HCT116 (cell line): ENCODE results near the gene SNX9. TPM values are rescaled to one million over a fixed set of nuclear protein-coding genes. Genes with fewer than 3 reads are reported as not detected.

Experiments
- ATAC-seq: fragments of 200-7000 bp; cut with Tn5 transposase; 2 replicates; pipeline ENCODE4 v1.9.1; 2020; ENCODE audit warnings: mild to moderate bottlenecking, moderate library complexity
- BruUV-seq: library from RNA; stranded (reverse); fragments of 400-500 nt; replicated peaks from 2 replicates; lab custom pipeline; 2021; lab: Mats Ljungman, UMichigan
- CTCF ChIA-PET: fragments of 300-600 bp; sonication (Branson Sonifier 250); formaldehyde crosslinking; loops from one replicate; lab custom pipeline; 2021; ENCODE audit warnings: antibody characterized with exemption; lab: Charles Lee
- POLR2A ChIA-PET: fragments of 300-600, 350-600 bp; sonication (Branson Sonifier 250); formaldehyde crosslinking; loops from one replicate; lab custom pipeline; 2021; ENCODE audit warnings: antibody characterized with exemption; lab: Charles Lee
- RAD21 ChIA-PET, 2 experiments: fragments of 300-600 bp; sonication (Branson Sonifier 250); formaldehyde crosslinking; loops; one replicate each; lab custom pipeline; 2023; ENCODE audit warnings: low total read pairs in 2 of 2; ENCODE audit not compliant: uncharacterized antibody in 2 of 2, unreplicated experiment in 2 of 2, low non-redundant PET in 1 of 2; lab: Charles Lee
- DNase-seq: peaks from one replicate; pipeline ENCODE4 v3.0.0-alpha.2; 2010; ENCODE audit warnings: low read depth, low spot score
- H2AFZ ChIP-seq: fragments of 200-600 bp; shearing (Covaris generic), sonication (generic); 2 replicates; pipeline ENCODE4 v1.6.1; 2017; ENCODE audit warnings: low read depth, mixed run types, mixed read lengths, antibody characterized with exemption, low read length; ENCODE audit not compliant: poor library complexity, severe bottlenecking
- H3K27ac ChIP-seq: 2 replicates; pipeline ENCODE4 v1.5.1; 2012; ENCODE audit warnings: low read depth, low read length
- H3K27me3 ChIP-seq: fragments of 200-600 bp; sonication (generic); 2 replicates; pipeline ENCODE4 v1.6.1; 2016; ENCODE audit warnings: mixed run types, low read length, mixed read lengths; ENCODE audit not compliant: insufficient read depth
- H3K36me3 ChIP-seq, 2 experiments: fragments of 200-500 bp in 1 of 2; fragments of 200-600 bp in 1 of 2; sonication (Bioruptor generic) in 1 of 2; sonication (generic) in 1 of 2; 2 replicates each; pipeline versions ENCODE4 v1.5.1 to v1.6.1; 2014 to 2016; ENCODE audit warnings: low read length in 2 of 2, inconsistent platforms in 1 of 2, mixed read lengths in 1 of 2, mixed run types in 1 of 2; ENCODE audit not compliant: insufficient read depth in 2 of 2, control insufficient read depth in 1 of 2
- H3K4me1 ChIP-seq, 2 experiments: fragments of 200-600 bp in 1 of 2; sonication (generic) in 1 of 2; 2 replicates each; pipeline versions ENCODE4 v1.5.1 to v1.6.1; 2012 to 2017; ENCODE audit warnings: low read length in 2 of 2, inconsistent platforms in 1 of 2, mild to moderate bottlenecking in 1 of 2, mixed read lengths in 1 of 2, mixed run types in 1 of 2, moderate library complexity in 1 of 2; ENCODE audit not compliant: insufficient read depth in 2 of 2, control insufficient read depth in 1 of 2
- H3K4me2 ChIP-seq: fragments of 200-600 bp; sonication (generic); 2 replicates; pipeline ENCODE4 v1.6.1; 2017; ENCODE audit warnings: mixed run types, low read length, mixed read lengths
- H3K4me3 ChIP-seq, 2 experiments: fragments of 200-600 bp in 1 of 2; sonication (generic) in 1 of 2; replicated peaks in 1 of 2; 2 replicates each; pipeline ENCODE4 v1.5.1; 2011 to 2016; ENCODE audit warnings: low read length in 2 of 2, control low read depth in 1 of 2, low read depth in 1 of 2, mild to moderate bottlenecking in 1 of 2, mixed read lengths in 1 of 2, mixed run types in 1 of 2
- H3K79me2 ChIP-seq: fragments of 200-600 bp; sonication (generic); 2 replicates; pipeline ENCODE4 v1.6.1; 2017; ENCODE audit warnings: mild to moderate bottlenecking, mixed run types, low read length, moderate library complexity, mixed read lengths; ENCODE audit not compliant: insufficient read depth
- H3K9ac ChIP-seq: fragments of 200-600 bp; sonication (generic); 2 replicates; pipeline ENCODE4 v1.6.1; 2016; ENCODE audit warnings: low read length, mixed read lengths
- H3K9me2 ChIP-seq: fragments of 200-600 bp; sonication (generic), shearing (Covaris generic); 2 replicates; pipeline ENCODE4 v1.6.1; 2017; ENCODE audit warnings: mixed run types, mild to moderate bottlenecking, moderate library complexity; ENCODE audit not compliant: insufficient read depth
- H3K9me3 ChIP-seq, 2 experiments: fragments of 200-500 bp in 1 of 2; fragments of 200-600 bp in 1 of 2; sonication (Bioruptor generic) in 1 of 2; sonication (generic) in 1 of 2; 2 replicates each; pipeline ENCODE4 v1.6.1; 2014 to 2017; ENCODE audit warnings: low read length in 2 of 2, mixed read lengths in 2 of 2, inconsistent platforms in 1 of 2, low read depth in 1 of 2, mild to moderate bottlenecking in 1 of 2, mixed run types in 1 of 2, moderate library complexity in 1 of 2; ENCODE audit not compliant: control insufficient read depth in 1 of 2, insufficient read depth in 1 of 2
- H4K20me1 ChIP-seq: fragments of 200-600 bp; sonication (generic), shearing (Covaris generic); 2 replicates; pipeline ENCODE4 v1.6.1; 2017; ENCODE audit warnings: mixed run types, mild to moderate bottlenecking, moderate library complexity; ENCODE audit not compliant: insufficient read depth
- CEBPB ChIP-seq: IDR thresholded peaks from 2 replicates; pipeline ENCODE4 v1.6.1; 2012; ENCODE audit warnings: low read depth
- EZH2phosphoT487 ChIP-seq: fragments of 200-600 bp; IDR thresholded peaks from 2 replicates; pipeline ENCODE4 v1.6.1; 2018; ENCODE audit warnings: antibody characterized with exemption, borderline replicate concordance
- JUND ChIP-seq: IDR thresholded peaks from 2 replicates; pipeline ENCODE4 v1.6.1; 2012
- YY1 ChIP-seq: IDR thresholded peaks from 2 replicates; pipeline ENCODE4 v1.6.1; 2011; ENCODE audit warnings: low read length, low read depth, moderate library complexity, mild to moderate bottlenecking; ENCODE audit not compliant: insufficient replicate concordance; ENCODE audit errors: extremely low read depth
- ZNF274 ChIP-seq: fragments of 200-500 bp; sonication (Bioruptor generic); IDR thresholded peaks from 2 replicates; pipeline ENCODE4 v1.6.1; 2014; ENCODE audit warnings: mild to moderate bottlenecking, low read depth, low read length, inconsistent platforms
- intact Hi-C: fragments of 100-400 bp; cut with micrococcal nuclease; formaldehyde crosslinking; loops from 2 replicates; pipeline ENCODE4 v1.10.0; 2022
- total RNA-seq: library from RNA; stranded (reverse); gene quantifications from one replicate; pipeline ENCODE4 v1.2.1, GENCODE V29; 2021; ENCODE audit not compliant: unreplicated experiment
- TF ChIP-seq, protein P1 (sequence below), 3 experiments: fragments of 200-600 bp in 1 of 3; sonication (generic) in 1 of 3; IDR thresholded peaks in 2 of 3; conservative IDR thresholded peaks in 1 of 3; 2 replicates each; pipeline ENCODE4 v1.5.1; 2012 to 2017; ENCODE audit warnings: low read depth in 2 of 3, low read length in 2 of 3, antibody characterized with exemption in 1 of 3, borderline replicate concordance in 1 of 3, control low read depth in 1 of 3, mild to moderate bottlenecking in 1 of 3, mixed read lengths in 1 of 3, mixed run types in 1 of 3, moderate library complexity in 1 of 3; ENCODE audit not compliant: insufficient read depth in 1 of 3
- TF ChIP-seq, protein P2 (sequence below): IDR thresholded peaks from 2 replicates; pipeline ENCODE4 v1.6.1; 2011; ENCODE audit warnings: mild to moderate bottlenecking, low read length, moderate library complexity; ENCODE audit not compliant: insufficient replicate concordance; ENCODE audit errors: extremely low read depth
- TF ChIP-seq, protein P3 (sequence below): IDR thresholded peaks from 2 replicates; pipeline ENCODE4 v1.6.1; 2012

The SNX9 gene
- total RNA-seq, 1 experiment from 2014 or later, result 42.5 TPM

DNA sequence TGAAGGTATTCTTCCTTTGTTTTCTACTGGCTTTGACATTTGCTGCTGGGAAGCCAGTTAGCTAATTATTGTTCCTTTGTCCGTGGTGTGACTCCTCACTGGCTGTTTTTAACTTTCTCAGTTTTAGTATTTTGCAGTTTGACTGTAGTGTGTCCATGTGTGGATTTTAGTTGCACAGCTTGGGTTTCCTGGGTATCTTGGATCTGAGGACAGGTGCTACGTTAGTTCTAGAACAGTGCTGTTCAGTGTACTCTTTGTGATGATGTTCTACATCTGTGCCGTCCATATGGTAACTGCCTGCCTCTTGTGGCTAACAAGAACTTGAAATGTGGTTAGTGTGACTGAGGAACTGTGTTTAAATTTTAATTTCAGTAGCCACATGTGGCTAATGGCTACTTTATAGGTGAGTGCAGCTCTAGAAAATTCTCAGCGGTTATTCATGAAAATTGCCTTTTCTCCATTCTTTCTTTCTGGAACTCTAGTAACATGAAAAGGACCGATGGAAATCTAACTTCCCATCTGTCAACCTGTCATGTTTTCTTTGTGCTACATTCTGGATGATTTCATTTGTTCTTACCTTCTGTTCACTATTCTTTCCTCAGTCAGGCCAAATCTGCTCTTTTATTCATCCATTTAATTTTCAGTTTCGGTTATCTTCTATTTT is 7.4 kb downstream of the SNX9 start:
- intact Hi-C loops, result no loop called here

More for the DNA sequence above, 7.4 kb downstream of the SNX9 start:
- Histone ChIP-seq H3K27ac (no peak overlapping the region), H3K9ac (no peak overlapping the region), H3K9me3 (no peaks in the 10 kb centered on the region), H3K9me2 (no peaks in the 10 kb centered on the region), H3K36me3 (no peaks in the 10 kb centered on the region), H3K4me2 (no peak overlapping the region), H3K79me2 (peaks cover 92% of the 10 kb centered on the region), H3K4me1 (peaks cover 32 to 57% of the 10 kb centered on the region in 2 experiments), H3K4me3 (no peak overlapping the region), H3K27me3 (no peaks in the 10 kb centered on the region), H2AFZ (no peak overlapping the region), H4K20me1 (no peaks in the 10 kb centered on the region)
- TF ChIP-seq EZH2phosphoT487 (no peak), JUND (no peak), CEBPB (no peak), YY1 (no peak), ZNF274 (no peak)
- TF ChIP-seq, protein P1, sequence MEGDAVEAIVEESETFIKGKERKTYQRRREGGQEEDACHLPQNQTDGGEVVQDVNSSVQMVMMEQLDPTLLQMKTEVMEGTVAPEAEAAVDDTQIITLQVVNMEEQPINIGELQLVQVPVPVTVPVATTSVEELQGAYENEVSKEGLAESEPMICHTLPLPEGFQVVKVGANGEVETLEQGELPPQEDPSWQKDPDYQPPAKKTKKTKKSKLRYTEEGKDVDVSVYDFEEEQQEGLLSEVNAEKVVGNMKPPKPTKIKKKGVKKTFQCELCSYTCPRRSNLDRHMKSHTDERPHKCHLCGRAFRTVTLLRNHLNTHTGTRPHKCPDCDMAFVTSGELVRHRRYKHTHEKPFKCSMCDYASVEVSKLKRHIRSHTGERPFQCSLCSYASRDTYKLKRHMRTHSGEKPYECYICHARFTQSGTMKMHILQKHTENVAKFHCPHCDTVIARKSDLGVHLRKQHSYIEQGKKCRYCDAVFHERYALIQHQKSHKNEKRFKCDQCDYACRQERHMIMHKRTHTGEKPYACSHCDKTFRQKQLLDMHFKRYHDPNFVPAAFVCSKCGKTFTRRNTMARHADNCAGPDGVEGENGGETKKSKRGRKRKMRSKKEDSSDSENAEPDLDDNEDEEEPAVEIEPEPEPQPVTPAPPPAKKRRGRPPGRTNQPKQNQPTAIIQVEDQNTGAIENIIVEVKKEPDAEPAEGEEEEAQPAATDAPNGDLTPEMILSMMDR (IDR thresholded peaks at IDR 0.05 in 2 of 3, conservative IDR thresholded peaks at IDR 0.05 in 1 of 3; ENCODE audit: borderline replicate concordance in 1 of 3, insufficient read depth in 1 of 3, low read depth in 2 of 3, low read length in 2 of 3), result no peak
- TF ChIP-seq, protein P2, sequence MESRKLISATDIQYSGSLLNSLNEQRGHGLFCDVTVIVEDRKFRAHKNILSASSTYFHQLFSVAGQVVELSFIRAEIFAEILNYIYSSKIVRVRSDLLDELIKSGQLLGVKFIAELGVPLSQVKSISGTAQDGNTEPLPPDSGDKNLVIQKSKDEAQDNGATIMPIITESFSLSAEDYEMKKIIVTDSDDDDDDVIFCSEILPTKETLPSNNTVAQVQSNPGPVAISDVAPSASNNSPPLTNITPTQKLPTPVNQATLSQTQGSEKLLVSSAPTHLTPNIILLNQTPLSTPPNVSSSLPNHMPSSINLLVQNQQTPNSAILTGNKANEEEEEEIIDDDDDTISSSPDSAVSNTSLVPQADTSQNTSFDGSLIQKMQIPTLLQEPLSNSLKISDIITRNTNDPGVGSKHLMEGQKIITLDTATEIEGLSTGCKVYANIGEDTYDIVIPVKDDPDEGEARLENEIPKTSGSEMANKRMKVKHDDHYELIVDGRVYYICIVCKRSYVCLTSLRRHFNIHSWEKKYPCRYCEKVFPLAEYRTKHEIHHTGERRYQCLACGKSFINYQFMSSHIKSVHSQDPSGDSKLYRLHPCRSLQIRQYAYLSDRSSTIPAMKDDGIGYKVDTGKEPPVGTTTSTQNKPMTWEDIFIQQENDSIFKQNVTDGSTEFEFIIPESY, result no peak
- TF ChIP-seq, protein P3, sequence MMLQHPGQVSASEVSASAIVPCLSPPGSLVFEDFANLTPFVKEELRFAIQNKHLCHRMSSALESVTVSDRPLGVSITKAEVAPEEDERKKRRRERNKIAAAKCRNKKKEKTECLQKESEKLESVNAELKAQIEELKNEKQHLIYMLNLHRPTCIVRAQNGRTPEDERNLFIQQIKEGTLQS, result no peak
- ATAC-seq (no peak), DNase-seq (no peak)
- POLR2A ChIA-PET, result no interaction called here
- RAD21 ChIA-PET, result no interaction called here
- CTCF ChIA-PET, result no interaction called here
- BruUV-seq, result no TSS peak
